Brain microvascular endothelial cell (primary cell): ENCODE results near the gene TGFA.

Source experiments
- DNase-seq: peaks from one replicate; pipeline ENCODE4 v3.0.0-alpha.2; 2020
- H3K27ac ChIP-seq: fragments of 250-450 bp; sonication (Bioruptor Pico); 2 replicates; pipeline ENCODE4 v1.5.1; 2020; ENCODE audit warnings: mild to moderate bottlenecking, moderate library complexity
- H3K27me3 ChIP-seq: fragments of 250-450 bp; sonication (Bioruptor Pico); replicated peaks from 2 replicates; pipeline ENCODE4 v1.5.1; 2020; ENCODE audit warnings: mild to moderate bottlenecking
- H3K36me3 ChIP-seq: fragments of 250-450 bp; sonication (Bioruptor Pico); replicated peaks from 2 replicates; pipeline ENCODE4 v1.5.1; 2020; ENCODE audit warnings: mild to moderate bottlenecking
- H3K4me3 ChIP-seq: 2 replicates; pipeline ENCODE4 v1.5.1; 2011; ENCODE audit warnings: low read depth, mild to moderate bottlenecking, control low read depth, low read length, moderate library complexity
- in situ Hi-C: cut with HindIII; loops from 2 replicates; pipeline ENCODE4 v1.10.0; 2017; ENCODE audit warnings: low sequenced_read_pairs, low pct_ligation_motif_present
- TF ChIP-seq, protein P1 (sequence below): IDR thresholded peaks from 2 replicates; pipeline ENCODE4 v1.5.1; 2011; ENCODE audit warnings: low read depth, mild to moderate bottlenecking, moderate library complexity, low read length, control low read depth, inconsistent platforms; ENCODE audit errors: missing control alignments

Gene TGFA

DNA sequence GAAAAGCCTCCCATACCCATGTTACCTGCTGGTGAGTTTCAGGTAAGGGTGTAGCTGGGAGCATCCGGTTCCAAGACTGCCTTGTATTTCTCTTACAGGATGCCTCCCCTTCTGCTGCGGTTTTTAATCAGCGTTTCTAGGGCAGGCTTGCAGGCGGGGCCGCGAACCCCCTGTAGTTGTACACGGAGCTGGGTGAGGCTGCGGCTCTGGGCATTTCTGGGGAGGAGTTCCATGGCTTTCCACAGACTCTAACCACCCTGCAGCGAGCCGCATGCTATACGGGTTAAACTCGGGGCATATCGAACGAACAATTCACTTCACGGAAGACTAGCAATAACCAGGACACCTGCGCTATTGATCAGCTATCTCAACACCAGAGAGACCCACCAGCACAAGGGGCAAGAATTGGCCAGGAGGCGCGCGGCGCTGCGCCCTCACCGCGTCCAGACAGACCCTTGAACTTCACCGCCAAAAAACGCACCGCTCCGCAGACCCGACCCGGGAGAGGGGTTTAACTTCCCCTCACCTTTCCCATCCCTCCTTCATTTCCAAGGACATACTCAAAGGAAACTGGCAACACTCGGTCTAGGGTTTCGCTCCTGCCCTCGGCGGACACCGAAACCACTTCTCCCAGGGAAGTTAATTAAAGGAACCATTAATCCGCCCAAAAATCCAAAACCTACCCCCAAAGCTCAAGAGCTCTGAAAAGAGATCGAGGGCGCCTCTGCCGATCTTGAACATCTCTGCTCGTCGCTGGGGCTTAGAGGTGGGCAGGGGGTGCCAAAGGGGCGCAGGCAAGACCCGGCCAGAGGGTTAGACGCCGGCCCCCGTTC lies 909 bp downstream of the TGFA start:
- TF ChIP-seq, protein P1, sequence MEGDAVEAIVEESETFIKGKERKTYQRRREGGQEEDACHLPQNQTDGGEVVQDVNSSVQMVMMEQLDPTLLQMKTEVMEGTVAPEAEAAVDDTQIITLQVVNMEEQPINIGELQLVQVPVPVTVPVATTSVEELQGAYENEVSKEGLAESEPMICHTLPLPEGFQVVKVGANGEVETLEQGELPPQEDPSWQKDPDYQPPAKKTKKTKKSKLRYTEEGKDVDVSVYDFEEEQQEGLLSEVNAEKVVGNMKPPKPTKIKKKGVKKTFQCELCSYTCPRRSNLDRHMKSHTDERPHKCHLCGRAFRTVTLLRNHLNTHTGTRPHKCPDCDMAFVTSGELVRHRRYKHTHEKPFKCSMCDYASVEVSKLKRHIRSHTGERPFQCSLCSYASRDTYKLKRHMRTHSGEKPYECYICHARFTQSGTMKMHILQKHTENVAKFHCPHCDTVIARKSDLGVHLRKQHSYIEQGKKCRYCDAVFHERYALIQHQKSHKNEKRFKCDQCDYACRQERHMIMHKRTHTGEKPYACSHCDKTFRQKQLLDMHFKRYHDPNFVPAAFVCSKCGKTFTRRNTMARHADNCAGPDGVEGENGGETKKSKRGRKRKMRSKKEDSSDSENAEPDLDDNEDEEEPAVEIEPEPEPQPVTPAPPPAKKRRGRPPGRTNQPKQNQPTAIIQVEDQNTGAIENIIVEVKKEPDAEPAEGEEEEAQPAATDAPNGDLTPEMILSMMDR: no peak
- peaks cover 40% of the 10 kb centered on the region for H3K27me3 ChIP-seq
- H3K27ac ChIP-seq: no peak overlapping the region
- in situ Hi-C loops: no loop called here
- DNase-seq: no peak
- H3K4me3 ChIP-seq: no peak overlapping the region
- no peaks in the 10 kb centered on the region for H3K36me3 ChIP-seq

DNA sequence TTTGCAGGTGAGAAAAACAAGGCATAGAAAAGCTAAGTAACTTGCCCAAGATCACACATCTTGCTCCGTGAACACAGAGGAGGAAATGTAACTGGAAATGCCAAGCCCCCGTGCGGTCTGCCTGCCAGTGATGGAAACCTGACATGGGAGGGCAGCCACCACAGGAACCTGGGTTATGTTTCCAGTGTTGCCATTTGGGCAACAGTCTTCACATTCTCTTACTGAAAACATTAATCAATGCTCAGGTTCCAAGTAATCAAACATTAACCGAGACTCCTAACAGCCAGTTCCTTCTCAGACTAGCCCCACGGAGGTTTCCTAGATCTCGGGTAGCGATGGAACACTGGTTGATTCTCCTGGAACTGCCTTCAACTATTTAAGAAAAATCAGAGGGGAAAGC lies 2.5 kb downstream of the TGFA start:
- H3K27me3 ChIP-seq: peaks cover 40% of the 10 kb centered on the region
- no peak overlapping the region for H3K4me3 ChIP-seq
- no peak for DNase-seq
- in situ Hi-C loops: no loop called here
- TF ChIP-seq, protein P1: no peak
- no peak overlapping the region for H3K27ac ChIP-seq
- no peaks in the 10 kb centered on the region for H3K36me3 ChIP-seq

DNA sequence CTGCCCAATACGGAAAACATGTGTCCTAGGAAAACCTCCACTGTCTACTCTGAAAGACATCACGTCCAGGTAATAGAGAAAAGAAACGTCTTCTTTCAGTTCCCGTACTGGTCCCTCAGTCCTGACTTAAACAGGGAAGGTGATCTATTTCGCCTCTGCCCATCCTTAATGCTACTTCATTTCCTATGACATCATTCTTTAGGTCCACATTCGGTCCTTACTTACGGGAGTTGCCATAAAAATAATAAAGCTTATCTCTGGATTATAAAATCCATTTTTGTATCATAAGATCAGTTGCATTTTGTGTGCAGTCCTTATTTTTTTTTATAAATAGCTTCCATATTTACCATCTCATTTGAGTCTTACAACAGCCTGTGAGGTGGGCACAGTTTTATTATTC lies 3.7 kb downstream of the TGFA start:
- no peak for DNase-seq
- H3K36me3 ChIP-seq: no peaks in the 10 kb centered on the region
- in situ Hi-C loops: no loop called here
- no peak overlapping the region for H3K27ac ChIP-seq
- TF ChIP-seq, protein P1: no peak
- no peak overlapping the region for H3K4me3 ChIP-seq
- peaks cover 37% of the 10 kb centered on the region for H3K27me3 ChIP-seq

DNA sequence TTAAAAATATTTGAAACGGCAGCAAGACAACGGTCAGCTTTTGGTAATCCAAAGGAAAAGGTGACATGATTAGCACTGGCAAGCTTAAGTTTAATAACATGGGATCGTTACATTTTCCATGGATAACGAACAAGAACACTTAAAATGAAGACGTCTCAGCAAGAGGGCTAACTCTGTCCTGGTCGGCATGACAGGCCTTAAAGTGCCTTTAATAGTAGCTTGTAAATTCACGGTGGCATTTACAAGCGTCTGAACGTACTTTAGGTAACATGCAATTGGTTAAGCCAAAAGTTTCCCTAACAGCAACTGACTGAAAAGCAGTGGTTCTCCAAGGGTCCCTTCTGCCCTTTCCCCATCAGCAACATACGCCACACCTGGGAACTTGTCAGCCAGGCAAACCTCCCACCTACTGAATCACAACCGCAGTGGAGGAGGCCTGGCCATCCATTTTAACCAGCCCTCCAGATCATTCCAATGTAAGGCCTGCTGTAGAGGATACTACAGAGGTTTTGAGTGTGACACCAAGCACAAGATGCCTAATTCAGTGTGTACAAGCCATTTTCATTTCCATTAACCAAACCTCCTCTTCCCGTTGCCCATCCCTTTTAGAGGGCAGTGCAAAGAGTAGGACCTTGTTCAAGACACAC lies 4.4 kb downstream of the TGFA start:
- Histone ChIP-seq H3K4me3 (no peak overlapping the region), H3K27me3 (peaks cover 31% of the 10 kb centered on the region), H3K36me3 (no peaks in the 10 kb centered on the region), H3K27ac (no peak overlapping the region)
- in situ Hi-C loops: no loop called here
- TF ChIP-seq, protein P1: no peak
- no peak for DNase-seq

DNA sequence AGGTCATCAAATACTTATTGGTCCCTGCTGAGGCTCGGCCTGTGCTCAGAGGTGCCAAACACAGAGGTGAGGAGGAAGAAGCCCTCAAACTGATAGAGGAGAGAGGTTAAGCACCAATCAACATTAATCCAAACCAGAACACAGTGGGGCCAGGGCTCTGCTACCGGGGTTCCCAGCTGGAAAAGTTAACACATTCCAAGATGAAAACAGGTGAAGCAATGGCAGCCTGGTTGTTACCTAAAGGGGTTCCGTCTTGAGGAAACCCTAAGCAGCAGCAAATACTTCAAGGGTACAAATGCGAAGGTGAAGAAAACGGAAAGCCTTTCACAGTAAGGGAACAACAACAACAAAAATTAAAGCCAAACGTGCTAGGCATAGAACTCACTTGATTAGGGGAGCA lies 5.4 kb downstream of the TGFA start:
- in situ Hi-C loops: no loop called here
- Histone ChIP-seq H3K4me3 (no peak overlapping the region), H3K27me3 (peaks cover 23% of the 10 kb centered on the region), H3K36me3 (no peaks in the 10 kb centered on the region), H3K27ac (no peak overlapping the region)
- TF ChIP-seq, protein P1: no peak
- no peak for DNase-seq
